K562 (cell line): ENCODE results near the gene CALR3. TPM values are rescaled to one million over a fixed set of nuclear protein-coding genes. Genes with fewer than 3 reads are reported as not detected.
"Not testable (repeated sequence)": the region's sequence is repeated elsewhere in the genome, so short reads cannot be mapped to it uniquely, and the experiment has no call there.

Experiments
- ATAC-seq: fragments of 200-7000 bp; cut with Tn5 transposase; 3 replicates; pipeline ENCODE4 v1.9.1; 2020; ENCODE audit warnings: moderate library complexity
- BruUV-seq: library from RNA; stranded (reverse); fragments of 400-500 nt; replicated peaks from 2 replicates; lab custom pipeline; 2021; lab: Mats Ljungman, UMichigan
- CTCF ChIA-PET: fragments of 300-600 bp; formaldehyde crosslinking; extraction: SDS; loops from one replicate; lab custom pipeline; 2021; ENCODE audit warnings: low intra/inter-chr PET ratio; lab: Yijun Ruan, JAX
- POLR2A ChIA-PET: fragments of 300-600, 350-650 bp; sonication (Branson Sonifier 250); formaldehyde crosslinking; extraction: SDS; loops from one replicate; lab custom pipeline; 2021; ENCODE audit warnings: antibody characterized with exemption, inconsistent platforms; lab: Yijun Ruan, JAX
- DNase-seq, 4 experiments: peaks; one replicate each; pipeline versions ENCODE4 v3.0.0 to v3.0.0-alpha.2; 2011 to 2018; ENCODE audit warnings: low spot score in 3 of 4, mixed read lengths in 3 of 4; ENCODE audit errors: extremely low read depth in 1 of 4
- FAIRE-seq: peaks from 2 replicates; lab custom pipeline; 2011; peaks lifted over from hg19 to GRCh38; lab: Jason Lieb, UNC
- H2AFZ ChIP-seq: 2 replicates; pipeline ENCODE4 v1.6.0; 2011; ENCODE audit warnings: low read depth, low read length, control low read depth, inconsistent platforms
- H3K27ac ChIP-seq: fragments of 200-600 bp; 3 replicates; pipeline ENCODE4 v1.8.0; 2011; ENCODE audit warnings: low read depth, mild to moderate bottlenecking, control low read depth, inconsistent platforms, low read length, moderate library complexity, mixed read lengths; ENCODE audit errors: extremely low read depth
- H3K27me3 ChIP-seq, 2 experiments: fragments of 300-600 bp in 1 of 2; 2 replicates in 1 of 2; 3 replicates in 1 of 2; pipeline versions ENCODE4 v1.6.0 to v1.8.0; 2011; ENCODE audit warnings: inconsistent platforms in 2 of 2, low read length in 2 of 2, mild to moderate bottlenecking in 1 of 2, mixed read lengths in 1 of 2, moderate library complexity in 1 of 2; ENCODE audit not compliant: control insufficient read depth in 2 of 2, insufficient read depth in 2 of 2
- H3K36me3 ChIP-seq: fragments of 300-600 bp; 3 replicates; pipeline ENCODE4 v1.8.0; 2011; ENCODE audit warnings: mild to moderate bottlenecking, low read length, inconsistent platforms; ENCODE audit not compliant: control insufficient read depth, insufficient read depth
- H3K4me1 ChIP-seq, 2 experiments: fragments of 200-600 bp in 1 of 2; replicated peaks in 1 of 2; 2 replicates in 1 of 2; 3 replicates in 1 of 2; pipeline versions ENCODE4 v1.5.1 to v1.8.0; 2011; ENCODE audit warnings: inconsistent platforms in 2 of 2, low read length in 2 of 2, mild to moderate bottlenecking in 1 of 2, mixed read lengths in 1 of 2, moderate library complexity in 1 of 2; ENCODE audit not compliant: control insufficient read depth in 2 of 2, insufficient read depth in 2 of 2
- H3K4me2 ChIP-seq: 2 replicates; pipeline ENCODE4 v1.6.1; 2011; ENCODE audit warnings: low read length, control low read depth, inconsistent platforms, mixed read lengths; ENCODE audit not compliant: insufficient read depth
- H3K4me3 ChIP-seq: fragments of 200-600 bp; sonication (generic), shearing (Covaris generic); 2 replicates; pipeline ENCODE4 v1.5.1; 2016; ENCODE audit warnings: control low read depth, inconsistent platforms
- H3K79me2 ChIP-seq: fragments of 200-600 bp; 3 replicates; pipeline ENCODE4 v1.8.0; 2011; ENCODE audit warnings: low read length, inconsistent platforms; ENCODE audit not compliant: control insufficient read depth, insufficient read depth
- H3K9ac ChIP-seq, 2 experiments: 2 replicates each; pipeline versions ENCODE4 v1.6.0 to v1.6.1; 2011; ENCODE audit warnings: low read depth in 2 of 2, low read length in 2 of 2, control low read depth in 1 of 2, inconsistent platforms in 1 of 2, mild to moderate bottlenecking in 1 of 2, mixed read lengths in 1 of 2; ENCODE audit not compliant: insufficient read depth in 1 of 2
- H3K9me1 ChIP-seq: one replicate; pipeline ENCODE4 v1.6.0; 2011; ENCODE audit warnings: inconsistent platforms, mild to moderate bottlenecking, low read length, moderate library complexity; ENCODE audit not compliant: control insufficient read depth, insufficient read depth
- H3K9me3 ChIP-seq: replicated peaks from 2 replicates; pipeline ENCODE4 v1.5.1; 2011; ENCODE audit warnings: low read depth, low read length, inconsistent platforms; ENCODE audit not compliant: control insufficient read depth, insufficient read depth
- H4K20me1 ChIP-seq: replicated peaks from 2 replicates; pipeline ENCODE4 v1.6.1; 2011; ENCODE audit warnings: low read length, inconsistent platforms, mixed read lengths; ENCODE audit not compliant: control insufficient read depth, insufficient read depth
- CEBPB ChIP-seq: fragments of 450-650 bp; IDR thresholded peaks from 2 replicates; pipeline ENCODE4 v1.6.1; 2016; ENCODE audit warnings: missing genetic modification characterization, missing compliant biosample characterization
- MAFG ChIP-seq: fragments of 450-650 bp; conservative IDR thresholded peaks from 2 replicates; pipeline ENCODE4 v1.6.1; 2016; ENCODE audit warnings: missing genetic modification characterization, missing compliant biosample characterization
- NCOR1 ChIP-seq: fragments of 450-650 bp; IDR thresholded peaks from 2 replicates; pipeline ENCODE4 v1.6.1; 2016; ENCODE audit warnings: mild to moderate bottlenecking, moderate library complexity
- PKNOX1 ChIP-seq: fragments of 450-650 bp; IDR thresholded peaks from 2 replicates; pipeline ENCODE4 v1.6.1; 2016
- PRMT5 ChIP-seq: sonication (generic); formaldehyde crosslinking; IDR thresholded peaks from 2 replicates; pipeline ENCODE4 v1.5.0; 2020; ENCODE audit warnings: missing genetic modification reagents
- RCOR1 ChIP-seq, 2 experiments: IDR thresholded peaks; 2 replicates each; pipeline ENCODE4 v1.6.1; 2012; ENCODE audit warnings: low read depth in 2 of 2, low read length in 2 of 2, borderline replicate concordance in 1 of 2, improper control_type of control experiment in 1 of 2
- ZBTB8A ChIP-seq: fragments of 450-650 bp; IDR thresholded peaks from 2 replicates; pipeline ENCODE4 v1.6.1; 2018; ENCODE audit warnings: mild to moderate bottlenecking, moderate library complexity; ENCODE audit not compliant: partially characterized antibody
- WGBS: fragments of 100-300 bp; shearing (Covaris generic); methylation state at CpG from one replicate; pipeline ENCODE4 v1.1.6; 2016; ENCODE audit warnings: low coverage, mixed read lengths; ENCODE audit not compliant: insufficient coverage; ENCODE audit errors: missing lambda C conversion rate; 5-methylcytosine and 5-hydroxymethylcytosine counted together
- in situ Hi-C: fragments of 300-500 bp; cut with MboI; formaldehyde crosslinking; loops from 4 replicates; pipeline ENCODE4 v1.15.0; 2018; ENCODE audit warnings: inconsistent platforms, mixed read lengths
- intact Hi-C: fragments of 100-400 bp; cut with micrococcal nuclease; formaldehyde crosslinking; loops from 2 replicates; pipeline ENCODE4 v1.14.2; 2022
- polyA plus RNA-seq, 8 experiments: library from polyadenylated mRNA; depleted of rRNA in 4 of 8; stranded (reverse) in 5 of 8; unstranded in 3 of 8; fragments of >200 nt; fragmentation: Nextera tagmentation in 2 of 8; fragmentation: Illumina TruSeq in 1 of 8; extraction: Ambion mirVana in 2 of 8; extraction: Trizol in 1 of 8; gene quantifications; 2 replicates each; pipeline versions ENCODE4 v1.2.1 to v1.2.3, GENCODE V29; 2011 to 2014; ENCODE audit warnings: inconsistent platforms in 1 of 8, missing spikeins in 1 of 8
- total RNA-seq, 7 experiments: library from RNA; depleted of rRNA in 6 of 7; stranded (reverse); fragments of >200 nt in 6 of 7; fragmentation: Illumina TruSeq in 2 of 7; extraction: Trizol in 2 of 7; gene quantifications; 2 replicates each; pipeline versions ENCODE4 v1.2.1 to v1.2.3, GENCODE V29; 2011 to 2021; ENCODE audit warnings: low replicate concordance in 1 of 7
- TF ChIP-seq, protein P1 (sequence below), 2 experiments: fragments of 450-650 bp in 1 of 2; sonication (generic) in 1 of 2; formaldehyde crosslinking in 1 of 2; IDR thresholded peaks in 1 of 2; conservative IDR thresholded peaks in 1 of 2; 2 replicates each; pipeline versions ENCODE4 v1.6.1 to v1.8.1; 2016 to 2023; ENCODE audit warnings: mild to moderate bottlenecking in 2 of 2, moderate library complexity in 2 of 2, inconsistent platforms in 1 of 2, missing genetic modification reagents in 1 of 2
- TF ChIP-seq, protein P2 (sequence below): fragments of 250-450 bp; sonication (Bioruptor Pico); IDR thresholded peaks from 2 replicates; pipeline ENCODE4 v1.8.0; 2022; ENCODE audit warnings: inconsistent platforms, mild to moderate bottlenecking, moderate library complexity, borderline replicate concordance

The CALR3 gene
- total and polyA plus RNA-seq, 9 of the 15 experiments (the other 6 are each of a cell fraction or from before 2014, with no cell fraction given), result 0.15 to 0.41 (median 0.22) TPM; not detected in 4

- TF ChIP-seq, protein P1, sequence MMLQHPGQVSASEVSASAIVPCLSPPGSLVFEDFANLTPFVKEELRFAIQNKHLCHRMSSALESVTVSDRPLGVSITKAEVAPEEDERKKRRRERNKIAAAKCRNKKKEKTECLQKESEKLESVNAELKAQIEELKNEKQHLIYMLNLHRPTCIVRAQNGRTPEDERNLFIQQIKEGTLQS (IDR thresholded peaks at IDR 0.05), result peak; percentile 52; the same call in 1 of the 2 replicates
- TF ChIP-seq, protein P1 (CRISPR knock-in tag; conservative IDR thresholded peaks at IDR 0.05), result not testable (repeated sequence)
- TF ChIP-seq RCOR1 (IDR thresholded peaks at IDR 0.05; ENCODE audit: borderline replicate concordance in 1 of 2, low read depth in 2 of 2, low read length in 2 of 2) (0 out of 4 replicates have a peak, but pooled peaks of 1 of the 2 experiments have one; percentile 15), PKNOX1 (peak; percentile 33), MAFG (peak; percentile 80)
- TF ChIP-seq, all 486 proteins: peak for 20; not testable (repeated sequence) for 466
Observed at GRCh38 chr19:16486476-16486875, 9.5 kb downstream of the CALR3 start (continued).

DNA sequence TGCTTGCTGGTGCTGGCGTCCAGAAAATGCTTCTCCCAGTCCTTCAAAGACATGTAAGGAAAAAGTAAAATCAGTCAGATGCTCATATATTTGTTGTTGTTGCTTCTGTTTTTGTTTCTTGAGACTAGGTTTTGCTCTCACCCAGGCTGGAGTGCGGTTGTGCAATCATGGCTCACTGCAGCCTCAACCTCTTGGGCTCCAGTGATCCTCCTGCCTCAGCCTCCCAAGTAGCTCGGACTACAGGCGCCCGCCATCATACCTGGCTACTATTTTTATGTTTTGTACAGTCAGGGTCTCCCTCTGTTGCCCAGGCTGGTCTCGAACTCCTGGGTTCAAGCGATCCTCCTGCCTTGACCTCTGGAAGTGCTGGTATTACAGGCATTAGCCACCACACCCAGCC lies 13.2 kb downstream of the CALR3 start:
- H3K36me3 ChIP-seq, result no peaks in the 10 kb centered on the region
- DNase-seq, result no peak
- H3K4me2 ChIP-seq, result no peak overlapping the region
- no peaks in the 10 kb centered on the region for H3K9me3 ChIP-seq
- H3K9ac ChIP-seq, result no peak overlapping the region
- H3K4me3 ChIP-seq, result no peak overlapping the region
- ATAC-seq, result no peak
- no peaks in the 10 kb centered on the region; a peak in 2 of 5 replicates for H3K4me1 ChIP-seq
- TF ChIP-seq, protein P2, sequence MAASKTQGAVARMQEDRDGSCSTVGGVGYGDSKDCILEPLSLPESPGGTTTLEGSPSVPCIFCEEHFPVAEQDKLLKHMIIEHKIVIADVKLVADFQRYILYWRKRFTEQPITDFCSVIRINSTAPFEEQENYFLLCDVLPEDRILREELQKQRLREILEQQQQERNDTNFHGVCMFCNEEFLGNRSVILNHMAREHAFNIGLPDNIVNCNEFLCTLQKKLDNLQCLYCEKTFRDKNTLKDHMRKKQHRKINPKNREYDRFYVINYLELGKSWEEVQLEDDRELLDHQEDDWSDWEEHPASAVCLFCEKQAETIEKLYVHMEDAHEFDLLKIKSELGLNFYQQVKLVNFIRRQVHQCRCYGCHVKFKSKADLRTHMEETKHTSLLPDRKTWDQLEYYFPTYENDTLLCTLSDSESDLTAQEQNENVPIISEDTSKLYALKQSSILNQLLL (CRISPR knock-in tag), result no peak
- TF ChIP-seq NCOR1 (no peak), CEBPB (tag) (peak; percentile 80), PRMT5 (no peak), ZBTB8A (no peak)
- FAIRE-seq, result no peak
- no peak overlapping the region for H2AFZ ChIP-seq
- no peaks in the 10 kb centered on the region; a peak in 1 of 5 replicates for H3K27me3 ChIP-seq
- no peaks in the 10 kb centered on the region for H3K79me2 ChIP-seq
- no peak overlapping the region for H3K27ac ChIP-seq
- no TSS peak for BruUV-seq
- H4K20me1 ChIP-seq, result no peaks in the 10 kb centered on the region
- ChIA-PET CTCF (no interaction called here), POLR2A (no interaction called here)
- H3K9me1 ChIP-seq, result no peaks in the 10 kb centered on the region
- in situ Hi-C loops (no loop called here), intact Hi-C loops (no loop called here)
- WGBS, result 20% methylated on average over 7 of the region's 7 CpGs
